Superior temporal gyrus (tissue), 1 donor: ENCODE results near the gene ATE1.
"Not testable (repeated sequence)": the region's sequence is repeated elsewhere in the genome, so short reads cannot be mapped to it uniquely, and the experiment has no call there.

Source experiments
- DNase-seq: peaks from one replicate; pipeline ENCODE4 v3.0.0-alpha.2; 2016; ENCODE audit errors: extremely low spot score

Gene ATE1

DNA sequence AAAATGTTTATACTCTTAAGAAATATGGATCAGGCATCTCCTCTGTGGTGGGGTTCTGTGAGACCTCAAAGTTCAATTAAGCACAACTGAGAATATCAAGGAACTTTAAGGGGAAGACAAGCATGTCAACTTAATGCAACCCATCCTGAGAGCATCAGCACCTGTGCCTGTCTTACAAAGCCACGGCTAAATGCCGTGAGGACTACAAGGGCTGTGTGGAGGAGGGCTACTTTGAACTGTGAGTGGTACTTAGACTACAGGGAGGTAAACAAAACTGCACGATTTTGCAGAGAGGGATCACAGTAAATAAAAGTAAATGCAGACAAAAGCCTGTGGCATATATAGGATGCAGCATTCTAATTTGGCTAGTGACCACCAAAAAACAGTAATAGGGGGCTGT is 139.1 kb downstream of the ATE1 start:
- no peak for DNase-seq

DNA sequence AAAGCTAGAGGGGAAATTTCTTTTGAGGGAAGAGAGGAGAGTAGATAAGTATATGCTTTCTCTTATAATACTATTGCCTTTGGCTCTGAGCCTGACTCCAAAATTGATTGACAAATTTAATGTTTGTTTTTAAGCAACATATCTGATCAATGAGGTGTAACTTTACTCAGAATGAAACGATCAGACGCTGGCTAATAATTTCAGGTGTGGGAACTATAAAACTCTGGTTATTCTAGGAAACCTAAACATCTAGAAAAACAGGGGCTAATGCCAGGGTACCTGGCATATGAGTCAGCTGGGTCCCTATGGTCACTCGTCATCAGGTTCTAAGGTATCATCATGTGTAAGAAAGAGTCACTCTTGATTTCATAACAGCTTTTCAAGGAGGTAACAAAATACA is 139.7 kb downstream of the ATE1 start:
- no peak for DNase-seq

DNA sequence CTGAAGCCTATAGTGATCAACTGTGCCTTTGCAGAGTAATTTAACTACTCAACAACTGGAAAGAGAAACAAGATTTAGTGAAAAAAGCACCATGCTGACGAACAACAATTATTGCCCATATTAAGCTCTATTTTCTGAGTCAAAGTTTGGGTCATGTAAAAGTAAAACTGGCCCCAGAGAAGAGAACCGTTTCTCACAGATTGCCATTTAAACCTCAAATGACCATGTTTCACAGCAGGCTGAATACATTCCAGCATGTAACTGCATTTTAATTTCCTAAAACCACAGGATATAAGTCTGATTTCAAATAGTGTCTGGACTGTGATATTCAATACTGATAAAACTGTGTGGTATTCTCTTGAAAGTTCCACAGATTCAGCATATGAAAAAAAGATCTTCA is 140.7 kb downstream of the ATE1 start:
- no peak for DNase-seq

DNA sequence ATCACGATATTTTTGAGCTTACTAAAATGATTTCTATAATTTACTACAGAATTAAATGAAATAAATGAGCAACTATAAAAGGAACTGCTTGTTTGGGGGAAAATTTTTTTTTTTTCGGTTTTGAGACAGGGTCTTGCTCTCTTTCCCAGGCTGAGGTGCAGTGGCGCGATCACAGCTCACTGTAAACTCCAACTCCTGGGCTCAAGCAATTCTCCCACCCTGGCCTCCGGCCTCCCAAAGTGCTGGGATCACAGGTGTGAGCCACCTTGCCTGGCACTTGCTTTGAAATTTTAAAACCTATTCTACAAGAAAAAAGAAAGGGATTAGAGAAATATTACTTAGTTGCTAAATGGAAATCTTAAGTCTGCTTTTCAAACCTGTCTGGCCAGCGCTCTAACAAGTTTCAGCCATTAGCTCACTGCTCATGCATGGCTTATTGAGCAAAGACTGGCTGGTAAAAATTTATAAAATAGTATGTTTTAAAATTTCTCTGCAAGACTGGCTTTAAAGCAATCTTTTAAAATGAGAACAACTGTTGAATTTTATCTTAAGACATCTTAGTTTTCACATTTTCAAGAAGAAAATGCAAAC is 144.0 kb downstream of the ATE1 start:
- DNase-seq: no peak

DNA sequence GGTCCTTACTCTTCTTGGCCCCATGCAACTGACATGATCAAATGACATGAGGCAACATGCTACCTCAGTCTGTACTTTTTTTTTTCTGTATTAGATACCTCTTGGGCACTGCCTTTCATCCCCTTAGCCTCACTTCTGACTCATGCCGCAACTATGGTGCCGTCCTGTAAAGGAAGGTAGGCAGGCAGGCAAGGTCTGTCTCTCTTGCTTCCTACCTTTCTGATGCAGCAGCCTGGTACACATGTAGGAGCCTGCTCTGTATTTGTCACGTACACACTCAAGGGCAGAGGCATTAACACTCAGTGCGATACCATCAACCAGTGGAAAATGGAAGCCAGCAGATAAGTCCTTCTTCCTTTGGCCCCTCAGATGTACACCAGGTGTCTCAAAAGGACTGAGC is 146.7 kb downstream of the ATE1 start:
- DNase-seq: no peak

DNA sequence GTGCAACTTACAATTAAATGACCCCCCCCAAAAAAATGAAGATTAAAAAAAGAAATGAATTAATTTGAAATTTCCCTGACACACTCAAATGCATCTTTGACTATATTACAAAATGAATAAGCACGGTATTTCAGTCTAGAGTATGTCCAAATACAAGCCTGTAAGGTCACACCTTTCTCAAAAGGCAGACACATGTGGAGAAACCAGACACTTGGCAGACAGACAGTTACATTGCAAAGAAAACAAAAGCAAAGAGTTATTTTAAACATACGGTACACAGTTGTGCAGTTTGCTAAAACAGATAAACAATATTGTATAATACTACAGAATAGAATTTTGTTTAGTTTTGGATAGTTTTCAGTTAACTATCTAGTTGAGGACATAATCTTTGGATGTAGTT is 153.0 kb downstream of the ATE1 start:
- no peak for DNase-seq

DNA sequence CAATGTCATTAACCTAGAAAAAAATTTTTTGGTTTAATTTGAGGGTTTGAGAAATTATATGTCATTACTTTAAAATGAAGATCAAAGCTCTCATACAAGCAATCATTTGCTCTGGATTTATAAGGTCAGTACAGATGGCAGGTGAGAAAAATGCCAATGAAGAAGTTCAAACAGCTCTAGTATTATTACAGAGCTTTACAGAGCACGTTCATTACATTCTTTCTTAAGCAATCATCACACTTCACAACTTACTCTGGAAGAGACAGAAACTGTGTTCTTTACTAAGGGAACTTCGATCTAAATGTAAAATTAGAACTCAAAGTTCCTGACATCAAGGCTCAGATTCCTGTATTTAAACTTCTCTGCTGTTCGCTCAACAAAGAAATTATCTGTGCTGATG is 153.4 kb downstream of the ATE1 start:
- no peak for DNase-seq

DNA sequence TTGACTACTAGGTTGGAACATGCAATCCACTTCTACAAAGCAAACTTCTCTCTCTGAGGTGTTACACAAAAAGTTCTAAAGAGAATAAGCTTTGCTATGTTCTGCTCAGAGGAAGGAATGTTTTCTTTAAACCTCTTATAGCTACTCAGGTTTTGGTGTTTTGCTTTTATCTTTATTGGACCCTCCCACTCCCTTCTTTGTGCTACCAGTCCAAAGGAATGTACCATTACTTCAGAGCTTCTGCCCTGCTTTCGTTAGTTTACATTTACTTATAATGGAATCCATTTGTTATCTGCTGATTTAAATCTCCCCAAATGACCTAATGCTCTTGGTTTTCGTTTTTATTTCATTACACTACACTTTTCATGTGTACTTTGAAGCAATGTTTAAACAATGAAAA is 154.9 kb downstream of the ATE1 start:
- DNase-seq: no peak

DNA sequence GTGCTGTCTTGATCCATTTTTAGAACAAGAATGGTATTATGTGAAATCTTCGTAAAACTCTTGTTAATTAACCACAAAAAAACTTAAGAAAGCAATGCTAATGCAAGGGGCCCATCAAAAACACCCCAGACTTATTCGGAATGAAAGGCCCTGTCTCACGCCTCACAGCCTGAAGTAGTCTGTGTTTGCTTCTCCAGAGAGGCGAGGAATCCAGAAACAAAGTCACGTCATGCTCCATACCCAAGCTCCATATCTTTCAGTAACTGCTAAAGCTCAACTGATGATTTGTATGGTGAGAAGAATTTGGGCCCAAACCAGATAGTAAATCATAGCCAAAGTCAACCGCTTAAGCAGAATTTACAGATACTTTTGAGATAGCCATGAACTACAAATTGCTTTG is 155.4 kb downstream of the ATE1 start:
- no peak for DNase-seq

DNA sequence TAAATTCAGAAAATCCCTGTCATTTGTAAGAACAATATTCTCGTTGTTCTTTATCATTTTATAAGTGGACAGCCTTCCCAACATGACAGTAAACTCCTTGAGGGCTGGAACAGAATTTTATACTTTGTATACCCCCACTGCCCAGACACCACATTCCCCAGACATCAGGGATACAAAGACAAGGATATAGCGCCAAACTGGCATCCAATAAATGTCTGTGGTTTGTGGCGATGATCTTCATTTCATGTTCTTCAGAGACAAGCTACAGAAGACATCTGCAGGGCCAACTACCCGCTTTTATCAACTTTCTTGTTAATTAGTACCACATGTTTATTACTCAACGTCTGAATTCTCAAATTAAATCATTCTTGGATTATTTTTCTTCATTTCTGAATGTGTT is 155.9 kb downstream of the ATE1 start:
- DNase-seq: no peak

DNA sequence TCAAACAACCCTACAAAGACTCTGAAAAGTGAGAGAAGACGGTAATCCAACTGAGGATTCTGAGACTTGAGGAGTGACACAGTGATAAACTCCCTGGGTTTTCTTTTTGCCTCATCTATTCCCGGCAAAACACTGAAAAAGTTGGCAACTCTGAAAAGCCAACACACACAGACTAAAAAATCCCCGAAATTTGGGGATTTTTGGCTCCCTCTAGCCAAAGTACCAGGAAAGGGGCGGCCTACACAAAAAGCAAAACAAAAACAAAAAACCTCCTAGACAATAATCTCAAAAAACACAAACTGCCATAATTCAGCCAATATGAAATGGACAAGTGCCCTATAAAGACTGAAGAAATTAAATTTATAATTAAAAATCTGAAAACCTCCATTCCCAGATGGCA is 161.4 kb downstream of the ATE1 start:
- DNase-seq: no peak

DNA sequence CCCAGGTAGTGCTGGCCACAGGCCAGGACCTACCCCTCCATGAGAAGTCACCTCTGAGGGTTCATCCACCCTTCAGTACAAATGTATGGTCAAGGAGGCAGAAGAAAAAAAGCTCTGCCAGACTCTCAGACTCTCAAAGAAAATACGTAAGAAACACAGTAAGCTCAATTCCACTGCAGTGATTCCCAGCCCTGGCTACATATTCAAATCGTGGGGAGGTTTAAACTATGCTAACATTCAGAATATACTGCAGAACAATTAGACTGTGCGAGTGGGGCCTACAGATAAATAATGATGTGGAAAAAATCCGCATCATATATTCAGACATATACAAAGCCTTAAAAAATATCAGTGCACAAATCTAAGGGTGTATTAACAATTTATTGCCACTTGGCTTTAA is 162.6 kb downstream of the ATE1 start:
- no peak for DNase-seq

DNA sequence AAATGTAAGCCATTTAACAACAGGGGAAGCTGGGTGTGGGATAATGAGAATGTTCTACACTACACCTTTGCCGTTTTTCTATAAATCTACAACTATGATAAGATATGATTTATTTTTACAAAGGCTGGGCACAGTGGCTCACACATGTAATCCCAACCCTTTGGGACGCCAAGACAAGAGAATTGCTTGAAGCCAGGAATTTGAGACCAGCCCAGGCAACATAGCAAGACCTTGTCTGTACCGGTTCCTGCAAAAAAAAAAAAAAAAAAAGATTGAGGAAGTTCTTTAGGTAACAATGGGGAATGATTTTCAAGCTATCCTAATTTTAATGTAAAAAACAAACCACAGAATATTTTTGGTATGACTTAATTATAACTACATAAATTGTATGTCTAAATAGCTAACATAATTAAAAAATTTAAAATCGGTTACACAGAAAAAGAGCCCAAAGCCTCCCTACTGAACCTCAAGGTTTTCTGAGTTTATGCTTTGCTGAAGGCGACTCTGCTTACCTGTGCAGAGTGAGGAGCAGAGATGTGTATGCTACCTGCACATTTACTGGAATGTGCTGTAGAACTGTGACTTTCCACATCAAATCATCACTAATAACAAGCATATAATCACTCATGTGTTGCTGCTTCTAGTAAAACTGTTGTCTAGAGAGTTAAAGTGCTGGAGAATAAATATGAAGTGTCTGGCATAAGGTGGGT is 163.4 kb downstream of the ATE1 start:
- DNase-seq: no peak

DNA sequence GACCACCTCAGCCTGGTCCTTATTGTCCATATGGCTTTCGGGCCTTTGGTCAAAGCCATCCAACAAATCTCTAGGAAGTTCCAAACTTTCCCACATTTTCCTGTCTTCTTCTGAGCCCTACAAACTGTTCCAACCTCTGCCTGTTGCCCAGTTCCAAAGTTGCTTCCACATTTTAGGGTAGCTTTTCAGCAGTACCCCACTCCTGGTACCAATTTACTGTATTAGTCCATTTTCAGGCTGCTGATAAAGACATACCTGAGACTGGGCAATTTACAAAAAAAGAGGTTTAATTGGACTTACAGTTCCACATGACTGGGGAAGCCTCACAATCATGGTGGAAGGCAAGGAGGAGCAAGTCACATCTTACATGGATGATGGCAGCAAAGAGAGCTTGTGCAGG is 170.6 kb downstream of the ATE1 start:
- not testable (repeated sequence) for DNase-seq

DNA sequence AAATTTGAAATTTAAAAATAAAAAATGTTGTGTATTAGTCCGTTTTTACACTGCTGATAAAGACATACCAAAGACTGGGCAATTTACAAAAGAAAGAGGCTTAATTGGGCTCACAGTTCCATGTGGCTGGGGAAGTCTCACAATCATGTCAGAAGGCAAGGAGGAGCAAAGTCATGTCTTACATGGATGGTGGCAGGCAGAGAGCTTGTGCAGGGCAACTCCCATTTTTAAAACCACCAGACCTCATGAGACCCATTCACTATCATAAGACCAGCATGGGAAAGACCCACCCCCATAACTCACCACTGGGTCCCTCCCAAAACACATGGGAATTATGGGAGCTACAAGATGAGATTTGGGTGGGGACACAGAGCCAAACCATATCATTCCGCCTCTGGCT is 172.3 kb downstream of the ATE1 start:
- not testable (repeated sequence) for DNase-seq

DNA sequence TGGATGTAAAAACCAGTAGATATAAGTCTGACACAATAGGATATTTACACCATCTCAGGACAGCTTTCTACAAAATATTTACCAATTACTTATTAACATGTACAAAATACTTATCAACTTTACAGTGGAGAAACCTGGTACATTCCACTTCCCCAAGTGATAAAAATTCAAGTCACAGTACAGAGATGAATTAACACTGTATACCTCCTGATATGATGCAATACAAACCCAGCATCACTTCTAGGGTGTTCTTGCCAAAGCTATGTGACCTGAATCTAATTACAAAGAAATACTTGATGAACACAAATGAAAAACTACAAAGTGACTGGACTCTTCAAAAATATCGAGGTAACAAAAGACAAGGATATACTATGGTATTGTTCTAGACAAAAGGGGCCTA is 173.2 kb downstream of the ATE1 start:
- DNase-seq: no peak

DNA sequence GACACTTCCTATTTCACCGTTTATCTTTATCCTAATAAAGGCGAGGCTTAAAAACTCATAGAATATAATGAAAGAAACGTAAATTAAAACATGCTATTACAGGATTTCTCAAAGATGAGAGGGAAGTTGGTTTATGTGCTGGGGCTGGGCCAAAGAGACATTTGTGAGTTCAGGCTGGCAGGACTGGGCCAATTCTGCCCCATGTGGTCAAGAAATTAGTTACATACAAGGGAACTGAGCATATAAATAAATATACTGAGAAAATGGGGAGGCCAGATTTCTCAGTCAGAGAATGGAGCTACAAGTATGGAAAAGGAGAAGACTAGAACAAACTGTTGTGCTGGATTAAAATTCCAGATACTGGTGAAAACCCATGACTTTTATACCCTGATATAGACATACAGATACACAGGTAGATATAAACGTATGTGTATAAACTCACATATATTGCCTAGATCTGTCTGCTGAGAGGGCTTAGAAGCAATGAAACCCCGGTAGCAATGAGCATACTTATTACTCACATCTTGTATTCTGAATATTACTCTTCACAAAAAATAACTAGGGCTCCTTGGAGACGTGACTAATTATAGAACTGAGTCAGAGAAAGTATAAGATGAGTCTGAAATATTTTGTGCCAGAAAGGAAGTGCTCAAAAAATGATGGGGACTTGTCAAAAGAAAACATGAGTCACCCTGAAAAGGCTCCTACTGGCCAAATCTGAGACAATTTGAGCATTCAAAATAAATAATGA is 173.9 kb downstream of the ATE1 start:
- DNase-seq: peak; percentile 54

DNA sequence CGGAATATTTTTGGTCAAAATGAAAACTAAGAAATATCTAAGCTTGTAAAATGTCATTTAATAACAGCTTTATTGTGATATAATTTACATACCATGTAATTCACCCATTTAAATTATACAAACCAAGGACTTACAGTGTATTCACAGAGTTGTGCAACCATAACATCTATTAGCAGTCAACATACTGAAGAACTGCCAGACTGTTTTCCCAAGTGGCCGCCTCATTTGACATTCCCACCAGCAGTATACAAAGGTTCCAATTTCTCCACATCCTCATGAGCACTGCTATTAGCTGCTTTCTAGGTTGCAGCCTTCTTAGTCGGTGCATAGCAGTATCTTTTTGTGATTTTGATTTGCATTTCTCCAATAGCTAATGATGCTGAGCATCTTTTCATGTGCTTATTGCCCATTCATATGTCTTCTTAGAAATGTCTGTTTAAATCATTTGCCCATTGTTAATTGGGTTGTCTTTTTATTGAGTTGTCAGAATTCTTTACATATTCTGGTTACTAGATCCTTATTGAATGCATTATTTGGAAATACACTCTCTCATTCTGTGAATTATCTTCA is 176.6 kb downstream of the ATE1 start:
- no peak for DNase-seq

DNA sequence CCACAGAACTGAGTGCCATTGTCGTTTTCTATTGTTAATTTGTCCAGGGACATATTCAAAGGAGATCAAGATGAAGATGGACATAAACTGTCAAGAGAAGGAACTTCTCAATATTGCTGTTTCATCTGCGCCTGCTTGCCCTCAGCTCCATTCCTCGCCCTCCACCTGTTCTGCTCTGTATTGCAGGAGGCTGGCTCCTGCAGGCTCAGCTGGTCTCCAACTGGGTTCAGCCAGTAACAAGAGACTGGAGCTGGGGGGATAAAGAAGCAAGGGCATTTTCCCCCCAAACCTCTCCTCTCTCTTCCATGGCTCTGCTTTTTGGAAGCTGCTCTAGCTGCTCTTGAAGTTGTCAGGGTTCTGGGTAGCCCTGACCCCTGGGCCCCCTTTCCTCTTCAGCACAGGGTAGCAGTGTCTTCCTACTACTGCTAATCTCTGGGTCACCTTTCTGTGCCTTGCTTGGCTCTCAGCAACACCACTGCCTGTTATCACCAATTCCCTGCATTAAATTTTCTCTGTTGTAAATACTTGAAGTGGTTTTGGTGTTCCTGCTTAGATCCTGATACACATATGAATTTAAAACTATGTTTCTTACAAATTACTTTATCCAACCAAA is 180.6 kb downstream of the ATE1 start:
- no peak for DNase-seq

DNA sequence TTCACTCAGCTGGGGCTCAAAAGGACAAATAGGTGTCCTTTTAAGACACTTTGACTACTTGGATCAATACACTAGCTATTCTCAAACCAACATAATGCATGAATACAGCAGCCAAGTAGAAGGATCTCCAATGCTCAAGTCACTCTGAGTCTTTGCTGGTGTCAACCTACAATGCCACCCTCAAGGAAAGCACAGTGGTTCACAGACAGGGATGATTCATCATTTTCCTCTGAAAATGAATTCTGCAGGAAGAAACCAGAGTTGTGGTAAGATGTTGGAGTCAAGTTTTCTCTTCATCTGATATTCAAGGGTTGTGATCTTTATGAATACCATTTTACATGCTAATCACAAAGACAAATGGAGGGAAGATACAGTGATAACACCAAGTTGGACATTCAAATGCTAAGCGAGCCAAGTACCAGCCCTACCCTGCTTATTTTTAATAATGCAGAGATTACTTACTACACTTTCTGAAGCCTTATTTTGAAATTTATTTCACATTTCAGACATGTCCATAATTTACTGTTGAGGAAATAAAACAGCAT is 186.5 kb downstream of the ATE1 start:
- DNase-seq: no peak

DNA sequence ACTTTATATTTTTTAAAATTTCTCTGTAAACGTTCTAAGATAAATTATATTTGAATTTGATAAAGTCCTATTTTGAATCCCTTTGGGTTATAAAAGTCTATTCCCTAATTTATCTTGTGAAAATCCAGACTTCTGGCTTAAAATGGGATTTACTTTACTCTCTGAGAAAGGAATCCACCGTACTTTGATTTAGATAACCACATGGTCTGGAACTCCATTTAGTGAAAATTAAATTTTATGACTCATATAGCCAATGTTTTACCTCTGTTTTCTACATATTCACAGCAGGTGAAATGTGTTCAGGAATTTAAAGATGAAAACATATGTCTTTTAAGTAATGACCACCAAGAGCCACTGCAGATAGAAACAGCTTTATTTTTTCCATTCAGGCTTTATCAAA is 187.8 kb downstream of the ATE1 start:
- no peak for DNase-seq

DNA sequence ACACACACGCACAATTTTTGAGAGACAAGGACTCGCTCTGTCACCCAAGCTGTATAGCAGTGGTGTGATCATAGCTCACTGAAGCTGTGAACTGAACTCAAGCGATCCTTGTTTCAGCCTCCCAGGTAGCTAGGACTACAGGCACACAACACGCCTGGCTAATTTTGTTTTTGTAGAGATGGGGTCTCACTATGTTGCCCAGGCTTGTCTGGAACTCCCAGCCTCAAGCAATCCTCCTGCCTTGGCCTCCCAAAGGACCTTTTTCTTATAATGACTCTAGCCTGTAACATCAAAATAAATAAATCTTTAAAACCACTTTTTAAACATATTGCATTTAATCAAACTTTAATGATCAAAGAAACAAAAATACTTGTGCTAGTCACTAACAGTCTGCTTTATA is 188.7 kb downstream of the ATE1 start:
- no peak for DNase-seq
